ENCODE data around the gene PRKCE.

PRKCE gene

GRCh38 chr2:46150445-46150955 lies 499.0 kb downstream of the PRKCE start:
- WGBS, 2 experiments: 93 to 95% methylated on average over 3 of the region's 3 CpGs
- Histone ChIP-seq H3K27ac (ENCODE audit: insufficient read depth, low read depth, low read length, poor library complexity, severe bottlenecking) (no peak overlapping the region), H3K4me1 (ENCODE audit: control insufficient read depth, insufficient read depth, low read length) (peaks cover 5% of the 10 kb centered on the region), H3K36me3 (ENCODE audit: control insufficient read depth, insufficient read depth, low read length) (no peaks in the 10 kb centered on the region), H3K4me3 (ENCODE audit: insufficient read depth, low read depth, low read length) (no peak overlapping the region), H3K9me3 (ENCODE audit: control insufficient read depth, low read length) (no peaks in the 10 kb centered on the region), H3K27me3 (ENCODE audit: control insufficient read depth, insufficient read depth, low read length, poor library complexity, severe bottlenecking) (no peaks in the 10 kb centered on the region)

DNA sequence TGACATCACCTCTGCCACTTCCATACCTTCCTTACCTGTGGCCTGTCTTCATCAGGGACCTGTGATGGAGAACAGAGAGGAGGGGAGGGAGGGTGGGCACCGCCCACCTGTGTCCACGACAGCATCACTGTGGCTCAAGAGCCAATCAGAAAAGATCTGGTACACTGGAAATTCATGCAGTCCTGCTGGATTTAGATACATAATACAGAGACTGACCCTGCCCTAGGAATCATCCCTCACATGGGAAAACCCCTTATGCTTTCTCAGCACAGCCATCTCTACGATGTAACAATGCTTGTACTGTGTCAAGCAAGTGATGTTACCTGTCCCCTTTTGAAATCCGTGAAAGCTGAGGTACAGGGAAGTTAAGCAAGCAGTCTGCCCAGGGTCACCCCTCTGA lies 500.1 kb downstream of the PRKCE start:
- Histone ChIP-seq H3K9me3 (ENCODE audit: control insufficient read depth, low read length) (no peaks in the 10 kb centered on the region), H3K27ac (ENCODE audit: insufficient read depth, low read depth, low read length, poor library complexity, severe bottlenecking) (no peak overlapping the region), H3K4me1 (ENCODE audit: control insufficient read depth, insufficient read depth, low read length) (peaks cover 5% of the 10 kb centered on the region), H3K27me3 (ENCODE audit: control insufficient read depth, insufficient read depth, low read length, poor library complexity, severe bottlenecking) (no peaks in the 10 kb centered on the region), H3K36me3 (ENCODE audit: control insufficient read depth, insufficient read depth, low read length) (no peaks in the 10 kb centered on the region), H3K4me3 (ENCODE audit: insufficient read depth, low read depth, low read length) (no peak overlapping the region)
- WGBS, 2 experiments: 83 to 86% methylated on average over 4 of the region's 4 CpGs

- no peak overlapping the region for H3K4me3 ChIP-seq (ENCODE audit: insufficient read depth, low read depth, low read length)
- WGBS, 2 experiments: 58 to 65% methylated on average over 18 to 19 of the region's 23 CpGs
- no peak overlapping the region for H3K27ac ChIP-seq (ENCODE audit: insufficient read depth, low read depth, low read length, poor library complexity, severe bottlenecking)
- H3K9me3 ChIP-seq (ENCODE audit: control insufficient read depth, low read length): no peaks in the 10 kb centered on the region
- no peaks in the 10 kb centered on the region for H3K27me3 ChIP-seq (ENCODE audit: control insufficient read depth, insufficient read depth, low read length, poor library complexity, severe bottlenecking)
- peaks cover 5% of the 10 kb centered on the region for H3K4me1 ChIP-seq (ENCODE audit: control insufficient read depth, insufficient read depth, low read length)
- H3K36me3 ChIP-seq (ENCODE audit: control insufficient read depth, insufficient read depth, low read length): no peaks in the 10 kb centered on the region
These were observed 502.7 kb downstream of the PRKCE start for GRCh38 chr2:46153996-46154753.

GRCh38 chr2:46157072-46157965 lies 505.8 kb downstream of the PRKCE start:
- Histone ChIP-seq H3K27me3 (ENCODE audit: control insufficient read depth, insufficient read depth, low read length, poor library complexity, severe bottlenecking) (no peaks in the 10 kb centered on the region), H3K9me3 (ENCODE audit: control insufficient read depth, low read length) (no peaks in the 10 kb centered on the region), H3K4me1 (ENCODE audit: control insufficient read depth, insufficient read depth, low read length) (no peaks in the 10 kb centered on the region), H3K27ac (ENCODE audit: insufficient read depth, low read depth, low read length, poor library complexity, severe bottlenecking) (no peak overlapping the region), H3K36me3 (ENCODE audit: control insufficient read depth, insufficient read depth, low read length) (no peaks in the 10 kb centered on the region), H3K4me3 (ENCODE audit: insufficient read depth, low read depth, low read length) (no peak overlapping the region)
- 92 to 94% methylated on average over 9 of the region's 9 CpGs for WGBS, 2 experiments

GRCh38 chr2:46157966-46158310 lies 506.5 kb downstream of the PRKCE start:
- whole genome bisulfite sequencing, 2 experiments: 86 to 100% methylated on average over 1 of the region's 1 CpG
- H3K9me3 ChIP-seq (ENCODE audit: control insufficient read depth, low read length): no peaks in the 10 kb centered on the region
- no peaks in the 10 kb centered on the region for H3K36me3 ChIP-seq (ENCODE audit: control insufficient read depth, insufficient read depth, low read length)
- H3K4me3 ChIP-seq (ENCODE audit: insufficient read depth, low read depth, low read length): no peak overlapping the region
- no peaks in the 10 kb centered on the region for H3K27me3 ChIP-seq (ENCODE audit: control insufficient read depth, insufficient read depth, low read length, poor library complexity, severe bottlenecking)
- no peak overlapping the region for H3K27ac ChIP-seq (ENCODE audit: insufficient read depth, low read depth, low read length, poor library complexity, severe bottlenecking)
- H3K4me1 ChIP-seq (ENCODE audit: control insufficient read depth, insufficient read depth, low read length): no peaks in the 10 kb centered on the region

DNA sequence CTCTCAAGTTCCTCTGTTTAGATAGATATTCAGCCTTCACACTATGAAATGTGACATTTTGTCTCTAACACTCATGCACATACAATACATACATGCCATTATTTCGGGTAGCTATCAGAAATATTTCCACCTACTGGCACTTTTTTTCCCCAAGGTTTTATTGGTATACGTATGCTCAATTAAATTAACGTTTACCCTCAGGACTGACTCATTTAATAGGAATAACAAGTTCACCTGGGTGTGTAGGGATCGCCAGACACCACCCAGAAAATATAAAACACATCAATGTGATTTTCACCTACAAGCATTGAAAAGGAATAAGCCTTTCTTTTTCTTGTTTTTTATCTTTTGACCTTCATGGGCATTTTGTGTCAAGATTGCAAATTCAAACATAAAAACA lies 507.2 kb downstream of the PRKCE start:
- Histone ChIP-seq H3K9me3 (ENCODE audit: control insufficient read depth, low read length) (no peaks in the 10 kb centered on the region), H3K27me3 (ENCODE audit: control insufficient read depth, insufficient read depth, low read length, poor library complexity, severe bottlenecking) (no peaks in the 10 kb centered on the region), H3K4me3 (ENCODE audit: insufficient read depth, low read depth, low read length) (no peak overlapping the region), H3K27ac (ENCODE audit: insufficient read depth, low read depth, low read length, poor library complexity, severe bottlenecking) (no peak overlapping the region), H3K4me1 (ENCODE audit: control insufficient read depth, insufficient read depth, low read length) (no peaks in the 10 kb centered on the region), H3K36me3 (ENCODE audit: control insufficient read depth, insufficient read depth, low read length) (no peaks in the 10 kb centered on the region)
- WGBS, 2 experiments: 96% methylated on average over 4 of the region's 4 CpGs

DNA sequence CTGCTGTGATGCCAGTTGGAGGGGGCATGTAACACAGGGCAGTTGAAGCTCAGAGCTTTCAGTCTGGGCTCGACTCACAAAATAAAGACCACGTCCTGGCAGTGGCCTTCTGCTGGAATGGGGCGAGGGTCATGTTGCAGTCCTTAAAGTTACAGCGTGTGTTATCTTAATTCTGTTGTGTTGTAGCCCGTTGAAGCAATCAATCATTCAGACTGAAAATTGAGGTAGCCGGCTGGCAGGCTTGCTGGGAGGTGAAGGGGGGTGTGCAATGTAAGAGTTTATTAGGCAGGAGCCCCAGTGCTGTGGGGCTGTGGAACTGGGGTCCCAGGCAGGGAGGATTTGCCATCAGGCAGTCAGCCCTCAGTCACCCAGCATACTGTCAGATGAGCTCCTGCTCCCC lies 508.9 kb downstream of the PRKCE start:
- Histone ChIP-seq H3K36me3 (ENCODE audit: control insufficient read depth, insufficient read depth, low read length) (no peaks in the 10 kb centered on the region), H3K27me3 (ENCODE audit: control insufficient read depth, insufficient read depth, low read length, poor library complexity, severe bottlenecking) (no peaks in the 10 kb centered on the region), H3K4me3 (ENCODE audit: insufficient read depth, low read depth, low read length) (no peak overlapping the region), H3K4me1 (ENCODE audit: control insufficient read depth, insufficient read depth, low read length) (no peaks in the 10 kb centered on the region), H3K27ac (ENCODE audit: insufficient read depth, low read depth, low read length, poor library complexity, severe bottlenecking) (no peak overlapping the region), H3K9me3 (ENCODE audit: control insufficient read depth, low read length) (no peaks in the 10 kb centered on the region)
- WGBS, 2 experiments: 77 to 82% methylated on average over 6 of the region's 6 CpGs

DNA sequence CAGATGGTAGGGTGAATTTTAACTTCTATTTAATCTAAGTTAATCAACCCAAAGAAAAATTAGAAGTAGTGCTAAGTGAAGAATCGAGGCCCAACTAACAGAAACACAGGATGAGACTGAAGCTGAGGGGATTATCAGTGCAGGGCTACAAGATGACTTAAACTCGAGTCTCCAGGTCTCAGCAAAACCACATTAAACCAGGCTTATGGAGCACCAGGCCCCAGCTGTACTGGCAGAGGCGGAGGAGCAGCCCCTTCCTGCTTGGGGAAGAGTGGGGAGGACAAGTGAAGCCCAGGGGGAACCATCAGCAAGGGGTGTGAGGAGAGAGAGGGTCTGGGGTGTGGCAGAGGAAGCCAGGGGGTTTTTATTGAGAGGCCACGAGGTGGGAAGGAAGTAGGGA lies 509.8 kb downstream of the PRKCE start:
- H3K27ac ChIP-seq (ENCODE audit: insufficient read depth, low read depth, low read length, poor library complexity, severe bottlenecking): no peak overlapping the region
- no peak overlapping the region for H3K4me3 ChIP-seq (ENCODE audit: insufficient read depth, low read depth, low read length)
- WGBS, 2 experiments: 89 to 93% methylated on average over 4 of the region's 4 CpGs
- H3K9me3 ChIP-seq (ENCODE audit: control insufficient read depth, low read length): no peaks in the 10 kb centered on the region
- H3K4me1 ChIP-seq (ENCODE audit: control insufficient read depth, insufficient read depth, low read length): no peaks in the 10 kb centered on the region
- no peaks in the 10 kb centered on the region for H3K27me3 ChIP-seq (ENCODE audit: control insufficient read depth, insufficient read depth, low read length, poor library complexity, severe bottlenecking)
- H3K36me3 ChIP-seq (ENCODE audit: control insufficient read depth, insufficient read depth, low read length): no peaks in the 10 kb centered on the region

DNA sequence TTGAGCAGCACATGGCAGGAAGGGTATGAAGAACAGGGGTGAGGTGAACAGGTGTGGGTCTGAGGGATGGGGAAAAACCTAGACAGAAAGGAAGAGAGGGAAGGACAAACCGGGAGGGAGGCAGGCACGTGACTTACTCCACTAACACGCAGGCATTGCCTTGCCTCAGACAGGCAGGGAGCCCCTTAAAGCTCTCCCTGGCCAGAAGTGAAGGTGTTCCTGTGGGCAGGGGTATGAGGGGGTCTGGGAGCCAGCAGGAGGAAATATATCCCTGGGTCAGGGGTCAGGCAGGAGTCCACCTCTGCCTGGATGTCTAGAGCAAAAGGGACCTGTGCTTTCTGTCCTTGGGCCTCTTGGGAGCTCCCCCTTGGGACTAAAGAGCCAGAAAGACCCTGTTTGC lies 510.4 kb downstream of the PRKCE start:
- no peak overlapping the region for H3K4me3 ChIP-seq (ENCODE audit: insufficient read depth, low read depth, low read length)
- no peaks in the 10 kb centered on the region for H3K36me3 ChIP-seq (ENCODE audit: control insufficient read depth, insufficient read depth, low read length)
- H3K27ac ChIP-seq (ENCODE audit: insufficient read depth, low read depth, low read length, poor library complexity, severe bottlenecking): no peak overlapping the region
- no peaks in the 10 kb centered on the region for H3K27me3 ChIP-seq (ENCODE audit: control insufficient read depth, insufficient read depth, low read length, poor library complexity, severe bottlenecking)
- no peaks in the 10 kb centered on the region for H3K9me3 ChIP-seq (ENCODE audit: control insufficient read depth, low read length)
- WGBS, 2 experiments: 82 to 91% methylated on average over 3 of the region's 3 CpGs
- no peaks in the 10 kb centered on the region for H3K4me1 ChIP-seq (ENCODE audit: control insufficient read depth, insufficient read depth, low read length)

DNA sequence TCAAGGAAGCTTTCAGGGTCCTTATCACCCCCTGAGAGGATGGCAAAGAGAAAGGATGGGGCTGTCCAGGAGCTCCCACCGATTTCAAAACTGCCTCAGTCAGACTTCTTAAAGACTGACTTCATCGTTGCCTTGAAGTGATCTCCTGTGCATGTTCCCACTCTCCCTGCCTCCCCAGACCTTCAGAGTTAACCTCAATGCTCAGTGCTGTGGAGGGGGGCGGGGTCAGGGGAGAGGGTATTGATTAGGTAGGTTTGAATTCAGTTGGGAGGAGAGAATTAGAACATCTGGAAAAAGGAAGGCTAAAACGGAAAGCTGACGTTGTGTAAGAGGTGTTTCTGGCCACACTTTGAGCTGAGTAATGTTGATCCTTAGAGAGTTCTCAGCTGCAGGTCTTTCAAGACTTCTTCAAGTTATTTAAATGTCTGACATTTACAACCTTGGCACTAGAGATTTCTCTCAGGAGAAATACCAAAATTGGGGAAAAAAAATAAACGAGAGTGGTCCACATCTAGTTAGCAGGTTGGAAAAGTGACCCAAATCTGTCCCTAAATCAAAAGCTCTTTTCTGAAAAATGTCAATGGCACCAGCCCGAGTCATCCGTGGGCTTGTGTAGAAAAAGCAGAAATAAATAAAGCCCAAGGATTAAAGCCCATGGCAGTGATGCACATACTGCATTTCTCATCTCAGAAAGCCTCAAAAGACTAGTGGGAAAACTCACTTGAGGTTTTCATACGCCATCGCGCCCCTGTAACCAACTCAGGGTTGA lies 511.0 kb downstream of the PRKCE start:
- Histone ChIP-seq H3K27me3 (ENCODE audit: control insufficient read depth, insufficient read depth, low read length, poor library complexity, severe bottlenecking) (no peaks in the 10 kb centered on the region), H3K4me1 (ENCODE audit: control insufficient read depth, insufficient read depth, low read length) (no peaks in the 10 kb centered on the region), H3K36me3 (ENCODE audit: control insufficient read depth, insufficient read depth, low read length) (no peaks in the 10 kb centered on the region), H3K4me3 (ENCODE audit: insufficient read depth, low read depth, low read length) (no peak overlapping the region), H3K27ac (ENCODE audit: insufficient read depth, low read depth, low read length, poor library complexity, severe bottlenecking) (no peak overlapping the region), H3K9me3 (ENCODE audit: control insufficient read depth, low read length) (no peaks in the 10 kb centered on the region)
- WGBS, 2 experiments: 87 to 90% methylated on average over 11 of the region's 11 CpGs

Data from ectodermal cell (in vitro differentiated cells).